ENCODE data around the gene HSPA2.

HSPA2 gene

GRCh38 chr14:64540208-64541202 lies at the start of gene HSPA2:
Gene HSPA2 (plus strand): TSS chr14:64540741. CDS start chr14:64540850, 109 bp downstream.
- DNase-seq: peak; percentile 99

GRCh38 chr14:64491637-64492036 lies 48.9 kb upstream of the HSPA2 start:
- DNase-seq: no peak

- no peak for DNase-seq
Observed at GRCh38 chr14:64493455-64493854, 47.1 kb upstream of the HSPA2 start.

GRCh38 chr14:64495252-64495651 lies 45.3 kb upstream of the HSPA2 start:
- DNase-seq: no peak

- no peak for DNase-seq
Observed at GRCh38 chr14:64496764-64497163, 43.8 kb upstream of the HSPA2 start.

GRCh38 chr14:64500088-64500487 lies 40.5 kb upstream of the HSPA2 start:
- no peak for DNase-seq

- DNase-seq: peak; percentile 97
Observed at GRCh38 chr14:64501411-64502171, 39.0 kb upstream of the HSPA2 start.

- no peak for DNase-seq
Observed at GRCh38 chr14:64502456-64502855, 38.1 kb upstream of the HSPA2 start.

GRCh38 chr14:64502887-64503433 lies 37.6 kb upstream of the HSPA2 start:
- DNase-seq: peak; percentile 71

GRCh38 chr14:64503434-64504309 lies 36.9 kb upstream of the HSPA2 start, which contains the start of gene ZBTB25:
Gene ZBTB25 (minus strand): TSS chr14:64503838. CDS start chr14:64490533, 13,305 bp downstream.
- peak; percentile 99 for DNase-seq

GRCh38 chr14:64504310-64504896 lies 36.1 kb upstream of the HSPA2 start, which contains the start of gene ZBTB1:
Gene ZBTB1 (plus strand): TSS chr14:64504770. CDS start chr14:64521505, 16,735 bp downstream.
- DNase-seq: peak; percentile 71

- peak; percentile 84 for DNase-seq
Observed at GRCh38 chr14:64504897-64505794, 35.4 kb upstream of the HSPA2 start.

GRCh38 chr14:64506721-64507120 lies 33.8 kb upstream of the HSPA2 start:
- no peak for DNase-seq

- DNase-seq: peak; percentile 26
Observed at GRCh38 chr14:64507376-64508156, 33.0 kb upstream of the HSPA2 start.

- DNase-seq: no peak
Observed at GRCh38 chr14:64508215-64508776, 32.2 kb upstream of the HSPA2 start.

GRCh38 chr14:64509036-64509435 lies 31.5 kb upstream of the HSPA2 start:
- no peak for DNase-seq

- DNase-seq: peak; percentile 50
Observed at GRCh38 chr14:64510825-64511671, 29.5 kb upstream of the HSPA2 start.

- no peak for DNase-seq
Observed at GRCh38 chr14:64513271-64513670, 27.3 kb upstream of the HSPA2 start.
